HCT116 (cell line): Measurements from ENCODE around the gene CSF1R.

Source experiments
- ATF3 ChIP-seq: IDR thresholded peaks from 2 replicates; pipeline ENCODE4 v1.6.1; 2012
- CBX3 ChIP-seq: IDR thresholded peaks from 2 replicates; pipeline ENCODE4 v1.6.1; 2012; ENCODE audit warnings: low read depth
- CEBPB ChIP-seq: IDR thresholded peaks from 2 replicates; pipeline ENCODE4 v1.6.1; 2012; ENCODE audit warnings: low read depth
- CTCF ChIP-seq, 3 experiments: fragments of 200-600 bp in 1 of 3; sonication (generic) in 1 of 3; IDR thresholded peaks in 2 of 3; conservative IDR thresholded peaks in 1 of 3; 2 replicates each; pipeline ENCODE4 v1.5.1; 2012 to 2017; ENCODE audit warnings: low read depth in 2 of 3, low read length in 2 of 3, antibody characterized with exemption in 1 of 3, borderline replicate concordance in 1 of 3, control low read depth in 1 of 3, mild to moderate bottlenecking in 1 of 3, mixed read lengths in 1 of 3, mixed run types in 1 of 3, moderate library complexity in 1 of 3; ENCODE audit not compliant: insufficient read depth in 1 of 3
- MAX ChIP-seq: IDR thresholded peaks from 2 replicates; pipeline ENCODE4 v1.6.1; 2012
- POLR2A ChIP-seq: IDR thresholded peaks from 2 replicates; pipeline ENCODE4 v1.7.0; 2011; ENCODE audit warnings: borderline replicate concordance; ENCODE audit not compliant: insufficient read depth, insufficient read length; ENCODE audit errors: extremely low read depth
- POLR2AphosphoS5 ChIP-seq: IDR thresholded peaks from 2 replicates; pipeline ENCODE4 v1.6.1; 2011; ENCODE audit warnings: mild to moderate bottlenecking, low read depth, low read length, moderate library complexity
- YY1 ChIP-seq: IDR thresholded peaks from 2 replicates; pipeline ENCODE4 v1.6.1; 2011; ENCODE audit warnings: low read length, low read depth, moderate library complexity, mild to moderate bottlenecking; ENCODE audit not compliant: insufficient replicate concordance; ENCODE audit errors: extremely low read depth
- ZFX ChIP-seq: fragments of 450-650 bp; IDR thresholded peaks from 2 replicates; pipeline ENCODE4 v1.6.1; 2017

GRCh38 chr5:150007050-150007449 lies 79.3 kb downstream of the CSF1R start:
- TF ChIP-seq CTCF (IDR thresholded peaks at IDR 0.05 in 2 of 3, conservative IDR thresholded peaks at IDR 0.05 in 1 of 3; ENCODE audit: borderline replicate concordance in 1 of 3, insufficient read depth in 1 of 3, low read depth in 2 of 3, low read length in 2 of 3) (no peak), ZFX (no peak), YY1 (no peak), CBX3 (no peak), POLR2A (no peak), MAX (no peak), CEBPB (no peak), ATF3 (no peak), POLR2AphosphoS5 (no peak)
